Measurements from ENCODE around the gene LILRB4. TPM values are rescaled to one million over a fixed set of nuclear protein-coding genes. Genes with fewer than 3 reads are reported as not detected.

Gene LILRB4
- polyA plus RNA-seq (2013, experiment 1 of 2), result not detected
- polyA plus RNA-seq (2013, experiment 2 of 2), result not detected

DNA sequence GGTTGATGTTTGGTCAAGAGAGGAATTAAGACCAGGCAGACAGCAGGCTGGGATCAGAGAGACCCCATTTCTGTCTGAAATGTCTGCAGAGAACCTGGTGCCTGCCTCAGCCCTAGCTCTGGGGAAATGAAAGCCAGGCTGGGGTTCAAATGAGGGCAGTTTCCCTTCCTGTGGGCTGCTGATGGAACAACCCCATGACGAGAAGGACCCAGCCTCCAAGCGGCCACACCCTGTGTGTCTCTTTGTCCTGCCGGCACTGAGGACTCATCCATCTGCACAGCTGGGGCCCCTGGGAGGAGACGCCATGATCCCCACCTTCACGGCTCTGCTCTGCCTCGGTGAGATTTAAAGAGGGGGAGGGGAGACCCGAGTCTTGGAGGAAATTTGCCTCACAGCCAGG, at the start of gene LILRB4:
TSS of gene LILRB4 (plus strand) at position 256 of the 400 bp plus-strand sequence. CDS start at position 305, 49 bp downstream.
- H3K9ac ChIP-seq (ENCODE audit: low read length), result no peak within 1 kb of the TSS
- H3K23ac ChIP-seq (ENCODE audit: low read length), result no peak within 1 kb of the TSS
- no peak within 1 kb of the TSS for H3K56ac ChIP-seq (ENCODE audit: low read length)
- no peak within 1 kb of the TSS for H3K4me2 ChIP-seq (ENCODE audit: low read length)
- H4K8ac ChIP-seq (ENCODE audit: low read depth, low read length), result no peak within 1 kb of the TSS
- H2BK15ac ChIP-seq (replicated peaks; ENCODE audit: low read depth), result no peak within 1 kb of the TSS
- no peak within 1 kb of the TSS for H2BK120ac ChIP-seq (ENCODE audit: low read depth, low read length)
- H2AK5ac ChIP-seq (ENCODE audit: low read length), result no peak within 1 kb of the TSS
- H3K18ac ChIP-seq (ENCODE audit: low read length), result no peak within 1 kb of the TSS
- no peak within 1 kb of the TSS for H3K4me3 ChIP-seq (ENCODE audit: low read length)
- no peaks in the 10 kb centered on the region for H3K79me1 ChIP-seq (ENCODE audit: low read length)
- H3K4ac ChIP-seq (ENCODE audit: low read depth, low read length), result no peak within 1 kb of the TSS
- no peak within 1 kb of the TSS for H3K27ac ChIP-seq (ENCODE audit: low read depth, low read length)
- no peak within 1 kb of the TSS for H4K5ac ChIP-seq (ENCODE audit: low read length)
- no CpG with 5 or more reads among the region's 7 CpGs for WGBS (ENCODE audit: extremely low coverage, insufficient coverage, low lambda C conversion rate)
- no peak within 1 kb of the TSS for H2BK5ac ChIP-seq (ENCODE audit: low read length)
- H3K27me3 ChIP-seq (ENCODE audit: insufficient read depth, low read length, poor library complexity), result no peaks in the 10 kb centered on the region
- H3K79me2 ChIP-seq (ENCODE audit: control insufficient read depth, insufficient read depth, low read length), result no peaks in the 10 kb centered on the region
- no peaks in the 10 kb centered on the region for H3K4me1 ChIP-seq (ENCODE audit: control insufficient read depth, low read depth, low read length)
- no peaks in the 10 kb centered on the region for H3K36me3 ChIP-seq (ENCODE audit: control insufficient read depth, insufficient read depth, low read length)
- no peak for DNase-seq

DNA sequence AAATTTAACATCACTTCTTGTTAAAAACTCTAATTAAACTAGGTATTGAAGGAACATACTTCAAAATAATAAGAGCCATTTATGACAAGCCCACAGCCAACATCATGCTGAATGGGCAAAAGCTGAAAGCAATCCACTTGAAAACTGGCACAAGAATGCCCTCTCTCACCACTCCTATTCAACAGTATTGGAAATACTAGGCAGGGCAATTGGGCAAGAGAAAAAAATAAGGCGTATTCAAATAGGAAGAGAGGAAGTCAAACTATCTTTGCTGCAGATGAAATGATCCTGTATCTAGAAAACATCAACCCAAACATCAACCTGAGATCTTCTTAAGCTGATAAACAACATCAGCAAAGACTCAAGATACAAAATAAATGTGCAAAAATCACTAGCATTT, 48.1 kb upstream of the LILRB4 start:
- Histone ChIP-seq H3K4me3 (ENCODE audit: low read length) (no peak overlapping the region), H2BK120ac (ENCODE audit: low read depth, low read length) (no peak overlapping the region), H3K4ac (ENCODE audit: low read depth, low read length) (no peak overlapping the region), H3K56ac (ENCODE audit: low read length) (no peak overlapping the region), H3K23ac (ENCODE audit: low read length) (no peak overlapping the region), H3K27ac (ENCODE audit: low read depth, low read length) (no peak overlapping the region), H3K4me2 (ENCODE audit: low read length) (no peak overlapping the region), H4K5ac (ENCODE audit: low read length) (no peak overlapping the region), H2BK5ac (ENCODE audit: low read length) (no peak overlapping the region), H2AK5ac (ENCODE audit: low read length) (no peak overlapping the region), H3K79me2 (ENCODE audit: control insufficient read depth, insufficient read depth, low read length) (no peaks in the 10 kb centered on the region), H3K4me1 (ENCODE audit: control insufficient read depth, low read depth, low read length) (no peaks in the 10 kb centered on the region), H4K8ac (ENCODE audit: low read depth, low read length) (no peak overlapping the region), H3K36me3 (ENCODE audit: control insufficient read depth, insufficient read depth, low read length) (no peaks in the 10 kb centered on the region), H3K9ac (ENCODE audit: low read length) (no peak overlapping the region), H3K18ac (ENCODE audit: low read length) (no peak overlapping the region), H3K27me3 (ENCODE audit: insufficient read depth, low read length, poor library complexity) (no peaks in the 10 kb centered on the region), H2BK15ac (replicated peaks; ENCODE audit: low read depth) (no peak overlapping the region), H3K79me1 (ENCODE audit: low read length) (no peaks in the 10 kb centered on the region)
- no peak for DNase-seq
- no CpG with 5 or more reads among the region's 1 CpG for WGBS (ENCODE audit: extremely low coverage, insufficient coverage, low lambda C conversion rate)

DNA sequence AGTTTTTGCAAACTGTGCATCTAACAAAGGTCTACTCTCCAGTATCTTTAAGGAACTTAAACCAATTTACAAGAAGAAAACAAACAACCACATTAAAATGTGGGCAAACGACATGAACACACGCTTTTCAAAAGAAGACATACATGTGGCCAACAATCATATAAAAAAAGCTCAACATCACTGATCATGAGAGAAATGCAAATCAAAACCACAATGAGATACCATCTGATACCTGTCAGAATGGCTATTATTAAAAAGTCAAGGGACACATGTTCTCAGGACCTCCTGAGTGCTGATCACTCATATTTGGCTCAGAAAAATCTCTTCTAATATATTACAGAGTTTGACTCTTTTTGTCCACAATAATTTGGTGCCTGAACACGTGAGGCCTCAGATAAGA, 46.7 kb upstream of the LILRB4 start:
- no peak overlapping the region for H4K5ac ChIP-seq (ENCODE audit: low read length)
- no peaks in the 10 kb centered on the region for H3K4me1 ChIP-seq (ENCODE audit: control insufficient read depth, low read depth, low read length)
- H2BK120ac ChIP-seq (ENCODE audit: low read depth, low read length), result no peak overlapping the region
- H3K23ac ChIP-seq (ENCODE audit: low read length), result no peak overlapping the region
- no peak overlapping the region for H2BK15ac ChIP-seq (replicated peaks; ENCODE audit: low read depth)
- H3K36me3 ChIP-seq (ENCODE audit: control insufficient read depth, insufficient read depth, low read length), result no peaks in the 10 kb centered on the region
- H3K27ac ChIP-seq (ENCODE audit: low read depth, low read length), result no peak overlapping the region
- no peak overlapping the region for H4K8ac ChIP-seq (ENCODE audit: low read depth, low read length)
- H2BK5ac ChIP-seq (ENCODE audit: low read length), result no peak overlapping the region
- no peak overlapping the region for H2AK5ac ChIP-seq (ENCODE audit: low read length)
- no peaks in the 10 kb centered on the region for H3K79me1 ChIP-seq (ENCODE audit: low read length)
- no peak overlapping the region for H3K56ac ChIP-seq (ENCODE audit: low read length)
- no peak for DNase-seq
- H3K9ac ChIP-seq (ENCODE audit: low read length), result no peak overlapping the region
- H3K27me3 ChIP-seq (ENCODE audit: insufficient read depth, low read length, poor library complexity), result no peaks in the 10 kb centered on the region
- no peak overlapping the region for H3K18ac ChIP-seq (ENCODE audit: low read length)
- no peak overlapping the region for H3K4me2 ChIP-seq (ENCODE audit: low read length)
- no peak overlapping the region for H3K4ac ChIP-seq (ENCODE audit: low read depth, low read length)
- no CpG with 5 or more reads among the region's 3 CpGs for WGBS (ENCODE audit: extremely low coverage, insufficient coverage, low lambda C conversion rate)
- no peak overlapping the region for H3K4me3 ChIP-seq (ENCODE audit: low read length)
- no peaks in the 10 kb centered on the region for H3K79me2 ChIP-seq (ENCODE audit: control insufficient read depth, insufficient read depth, low read length)

DNA sequence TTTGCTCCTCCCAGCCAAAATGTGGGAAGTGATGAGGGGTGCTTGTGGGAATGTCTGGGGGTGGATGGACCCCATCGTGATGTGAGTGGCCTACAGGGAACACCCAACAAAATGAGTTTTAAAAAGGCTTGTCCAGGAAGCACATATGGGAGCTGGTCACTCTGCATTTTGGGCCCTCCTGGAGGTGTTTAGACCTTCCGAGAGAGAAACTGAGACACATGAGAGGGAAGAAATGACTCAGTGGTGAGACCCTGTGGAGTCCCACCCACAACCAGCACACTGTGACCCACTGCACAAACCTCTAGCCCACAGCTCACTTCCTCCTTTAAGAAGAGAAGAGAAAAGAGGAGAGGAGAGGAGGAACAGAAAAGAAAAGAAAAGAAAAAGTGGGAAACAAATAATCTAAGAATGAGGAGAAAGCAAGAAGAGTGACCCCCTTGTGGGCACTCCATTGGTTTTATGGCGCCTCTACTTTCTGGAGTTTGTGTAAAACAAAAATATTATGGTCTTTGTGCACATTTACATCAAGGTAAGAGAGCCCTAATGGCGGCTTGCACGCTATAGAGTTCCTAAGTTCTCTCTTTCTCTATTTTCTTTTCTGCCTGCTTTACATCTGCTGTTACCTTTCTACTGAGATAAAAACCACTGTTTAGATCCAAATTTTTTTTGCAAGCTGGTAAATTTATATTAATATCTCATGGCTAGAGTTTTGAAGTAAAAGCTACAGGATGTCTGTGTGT, 45.8 kb upstream of the LILRB4 start:
- Histone ChIP-seq H3K79me1 (ENCODE audit: low read length) (no peaks in the 10 kb centered on the region), H3K9ac (ENCODE audit: low read length) (no peak overlapping the region), H2BK15ac (replicated peaks; ENCODE audit: low read depth) (no peak overlapping the region), H2BK120ac (ENCODE audit: low read depth, low read length) (no peak overlapping the region), H3K4ac (ENCODE audit: low read depth, low read length) (no peak overlapping the region), H3K79me2 (ENCODE audit: control insufficient read depth, insufficient read depth, low read length) (no peaks in the 10 kb centered on the region), H3K56ac (ENCODE audit: low read length) (no peak overlapping the region), H3K4me2 (ENCODE audit: low read length) (no peak overlapping the region), H3K27ac (ENCODE audit: low read depth, low read length) (no peak overlapping the region), H4K5ac (ENCODE audit: low read length) (no peak overlapping the region), H4K8ac (ENCODE audit: low read depth, low read length) (no peak overlapping the region), H3K4me1 (ENCODE audit: control insufficient read depth, low read depth, low read length) (no peaks in the 10 kb centered on the region), H3K4me3 (ENCODE audit: low read length) (no peak overlapping the region), H3K27me3 (ENCODE audit: insufficient read depth, low read length, poor library complexity) (no peaks in the 10 kb centered on the region), H3K18ac (ENCODE audit: low read length) (no peak overlapping the region), H2BK5ac (ENCODE audit: low read length) (no peak overlapping the region), H3K23ac (ENCODE audit: low read length) (no peak overlapping the region), H3K36me3 (ENCODE audit: control insufficient read depth, insufficient read depth, low read length) (no peaks in the 10 kb centered on the region), H2AK5ac (ENCODE audit: low read length) (no peak overlapping the region)
- WGBS (ENCODE audit: extremely low coverage, insufficient coverage, low lambda C conversion rate), result no CpG with 5 or more reads among the region's 5 CpGs
- DNase-seq, result no peak

DNA sequence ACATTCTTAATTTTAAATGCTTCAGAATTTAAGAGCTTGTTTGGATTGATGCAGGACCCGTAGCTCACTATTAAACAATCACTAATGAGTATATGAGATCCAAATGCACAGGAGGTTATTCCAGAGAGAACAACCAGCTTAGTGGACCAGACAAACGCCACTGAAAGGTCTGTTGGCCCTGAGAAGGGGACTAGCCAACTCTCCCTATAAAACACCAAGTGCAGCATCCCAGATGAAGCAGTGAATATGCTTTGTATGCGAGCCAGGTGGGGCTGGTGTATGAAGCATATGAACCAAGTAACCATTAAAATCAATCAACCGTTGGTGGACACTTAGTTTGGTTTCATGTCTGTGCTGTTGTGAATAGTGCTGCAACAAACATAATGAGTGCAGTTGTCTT, 42.3 kb upstream of the LILRB4 start:
- no peak for DNase-seq
- Histone ChIP-seq H2AK5ac (ENCODE audit: low read length) (no peak overlapping the region), H3K23ac (ENCODE audit: low read length) (no peak overlapping the region), H3K79me2 (ENCODE audit: control insufficient read depth, insufficient read depth, low read length) (no peaks in the 10 kb centered on the region), H3K27me3 (ENCODE audit: insufficient read depth, low read length, poor library complexity) (no peaks in the 10 kb centered on the region), H3K27ac (ENCODE audit: low read depth, low read length) (no peak overlapping the region), H3K56ac (ENCODE audit: low read length) (no peak overlapping the region), H3K9ac (ENCODE audit: low read length) (no peak overlapping the region), H2BK15ac (replicated peaks; ENCODE audit: low read depth) (no peak overlapping the region), H3K4ac (ENCODE audit: low read depth, low read length) (no peak overlapping the region), H2BK5ac (ENCODE audit: low read length) (no peak overlapping the region), H3K18ac (ENCODE audit: low read length) (no peak overlapping the region), H2BK120ac (ENCODE audit: low read depth, low read length) (no peak overlapping the region), H3K4me3 (ENCODE audit: low read length) (no peak overlapping the region), H3K36me3 (ENCODE audit: control insufficient read depth, insufficient read depth, low read length) (no peaks in the 10 kb centered on the region), H3K79me1 (ENCODE audit: low read length) (no peaks in the 10 kb centered on the region), H4K8ac (ENCODE audit: low read depth, low read length) (no peak overlapping the region), H3K4me2 (ENCODE audit: low read length) (no peak overlapping the region), H3K4me1 (ENCODE audit: control insufficient read depth, low read depth, low read length) (no peaks in the 10 kb centered on the region), H4K5ac (ENCODE audit: low read length) (no peak overlapping the region)
- no CpG with 5 or more reads among the region's 4 CpGs for WGBS (ENCODE audit: extremely low coverage, insufficient coverage, low lambda C conversion rate)

DNA sequence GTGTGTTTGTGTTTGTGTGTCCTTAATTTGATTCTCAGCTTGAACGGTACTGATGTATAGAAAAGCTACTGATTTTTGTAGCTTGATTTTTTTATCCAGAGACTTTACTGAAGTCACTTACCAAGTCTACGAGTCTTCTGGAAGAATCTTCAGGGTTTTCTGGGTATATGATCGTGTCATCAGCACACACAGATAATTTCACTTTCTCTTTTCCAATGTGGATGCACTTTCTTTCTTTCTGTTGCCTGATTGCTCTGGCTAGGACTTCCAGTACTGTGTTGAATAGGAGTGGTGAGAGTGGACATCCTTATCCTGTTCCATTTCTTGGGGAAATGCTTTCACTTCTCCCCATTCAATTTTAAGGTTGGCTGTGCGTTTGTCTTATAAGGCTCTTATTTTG, 40.4 kb upstream of the LILRB4 start:
- no peak for DNase-seq
- Histone ChIP-seq H2BK5ac (ENCODE audit: low read length) (no peak overlapping the region), H3K4me3 (ENCODE audit: low read length) (no peak overlapping the region), H3K56ac (ENCODE audit: low read length) (no peak overlapping the region), H3K36me3 (ENCODE audit: control insufficient read depth, insufficient read depth, low read length) (no peaks in the 10 kb centered on the region), H3K23ac (ENCODE audit: low read length) (no peak overlapping the region), H2BK120ac (ENCODE audit: low read depth, low read length) (no peak overlapping the region), H3K4me1 (ENCODE audit: control insufficient read depth, low read depth, low read length) (no peaks in the 10 kb centered on the region), H4K5ac (ENCODE audit: low read length) (no peak overlapping the region), H3K27me3 (ENCODE audit: insufficient read depth, low read length, poor library complexity) (no peaks in the 10 kb centered on the region), H2BK15ac (replicated peaks; ENCODE audit: low read depth) (no peak overlapping the region), H3K27ac (ENCODE audit: low read depth, low read length) (no peak overlapping the region), H3K4ac (ENCODE audit: low read depth, low read length) (no peak overlapping the region), H4K8ac (ENCODE audit: low read depth, low read length) (no peak overlapping the region), H3K79me2 (ENCODE audit: control insufficient read depth, insufficient read depth, low read length) (no peaks in the 10 kb centered on the region), H3K4me2 (ENCODE audit: low read length) (no peak overlapping the region), H3K18ac (ENCODE audit: low read length) (no peak overlapping the region), H2AK5ac (ENCODE audit: low read length) (no peak overlapping the region), H3K9ac (ENCODE audit: low read length) (no peak overlapping the region), H3K79me1 (ENCODE audit: low read length) (no peaks in the 10 kb centered on the region)
- no CpG with 5 or more reads among the region's 4 CpGs for WGBS (ENCODE audit: extremely low coverage, insufficient coverage, low lambda C conversion rate)
